ENCODE data around the gene ZNF423.

GRCh38 chr16:49651996-49652395 lies 203.9 kb downstream of the ZNF423 start:
- TF ChIP-seq CTCF (IDR thresholded peaks at IDR 0.05; ENCODE audit: low read depth, low read length, poor library complexity, severe bottlenecking), result no peak
- no peak for TF ChIP-seq EZH2phosphoT487 (IDR thresholded peaks at IDR 0.05; ENCODE audit: borderline replicate concordance, low read length)

Measured in DOHH2 (cell line).